Myometrial cell (primary cell): ENCODE measurements around the gene ZWINT. TPM values are rescaled to one million over a fixed set of nuclear protein-coding genes. Genes with fewer than 3 reads are reported as not detected.

Source experiments
- total RNA-seq: library from RNA; depleted of rRNA; stranded (reverse); fragments of >200 nt; gene quantifications from 2 replicates; pipeline ENCODE4 v1.2.3, GENCODE V29; 2015

Gene ZWINT, protein sequence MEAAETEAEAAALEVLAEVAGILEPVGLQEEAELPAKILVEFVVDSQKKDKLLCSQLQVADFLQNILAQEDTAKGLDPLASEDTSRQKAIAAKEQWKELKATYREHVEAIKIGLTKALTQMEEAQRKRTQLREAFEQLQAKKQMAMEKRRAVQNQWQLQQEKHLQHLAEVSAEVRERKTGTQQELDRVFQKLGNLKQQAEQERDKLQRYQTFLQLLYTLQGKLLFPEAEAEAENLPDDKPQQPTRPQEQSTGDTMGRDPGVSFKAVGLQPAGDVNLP
- 24.2 and 36.2 TPM in 2 replicates for total RNA-seq

DNA sequence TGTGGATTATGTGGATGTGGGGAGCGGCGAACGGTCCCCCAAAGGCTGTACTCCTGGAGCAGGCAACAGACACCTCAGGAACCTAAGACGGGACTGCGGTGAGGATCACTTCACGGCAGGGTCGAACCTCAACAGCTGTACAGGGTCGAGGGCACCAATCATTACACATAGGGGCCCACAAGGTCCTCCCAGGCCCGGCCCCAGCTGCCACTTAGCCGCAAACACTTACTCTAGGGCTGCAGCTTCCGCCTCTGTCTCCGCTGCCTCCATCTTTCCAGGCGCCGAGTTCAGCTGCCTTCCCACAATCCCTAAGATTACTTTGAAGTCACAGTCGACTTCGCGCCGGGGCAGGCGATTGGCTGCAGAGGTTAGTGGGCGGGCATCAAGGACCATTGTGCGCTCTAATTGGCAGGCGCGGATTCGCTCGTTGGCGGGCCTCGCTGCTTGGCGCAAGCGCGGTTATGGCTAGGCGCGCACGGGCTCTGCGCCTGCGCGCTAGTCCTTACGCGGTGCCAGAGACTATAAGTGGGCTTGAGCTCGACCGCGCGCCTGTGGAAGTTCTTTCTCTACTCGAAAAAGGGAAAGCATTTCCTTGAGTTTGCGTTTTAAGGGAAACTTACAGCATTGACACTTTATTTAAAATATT lies at the start of gene ZWINT:
TSS of gene ZWINT (minus strand) at position 293 of the 646 bp plus-strand sequence. CDS start at position 270, 23 bp downstream.

